GM21737 (cell line): Measurements from ENCODE around the gene CILP2.
A peak's percentile ranks its signal among the peaks of the same experiment; 100 is the strongest.

Source experiments
- ATAC-seq: cut with Tn5 transposase; IDR thresholded peaks from one replicate; pipeline ENCODE4 v1.9.1; 2021; ENCODE audit warnings: mild to moderate bottlenecking, moderate library complexity; ENCODE audit not compliant: unreplicated experiment

Gene CILP2

DNA sequence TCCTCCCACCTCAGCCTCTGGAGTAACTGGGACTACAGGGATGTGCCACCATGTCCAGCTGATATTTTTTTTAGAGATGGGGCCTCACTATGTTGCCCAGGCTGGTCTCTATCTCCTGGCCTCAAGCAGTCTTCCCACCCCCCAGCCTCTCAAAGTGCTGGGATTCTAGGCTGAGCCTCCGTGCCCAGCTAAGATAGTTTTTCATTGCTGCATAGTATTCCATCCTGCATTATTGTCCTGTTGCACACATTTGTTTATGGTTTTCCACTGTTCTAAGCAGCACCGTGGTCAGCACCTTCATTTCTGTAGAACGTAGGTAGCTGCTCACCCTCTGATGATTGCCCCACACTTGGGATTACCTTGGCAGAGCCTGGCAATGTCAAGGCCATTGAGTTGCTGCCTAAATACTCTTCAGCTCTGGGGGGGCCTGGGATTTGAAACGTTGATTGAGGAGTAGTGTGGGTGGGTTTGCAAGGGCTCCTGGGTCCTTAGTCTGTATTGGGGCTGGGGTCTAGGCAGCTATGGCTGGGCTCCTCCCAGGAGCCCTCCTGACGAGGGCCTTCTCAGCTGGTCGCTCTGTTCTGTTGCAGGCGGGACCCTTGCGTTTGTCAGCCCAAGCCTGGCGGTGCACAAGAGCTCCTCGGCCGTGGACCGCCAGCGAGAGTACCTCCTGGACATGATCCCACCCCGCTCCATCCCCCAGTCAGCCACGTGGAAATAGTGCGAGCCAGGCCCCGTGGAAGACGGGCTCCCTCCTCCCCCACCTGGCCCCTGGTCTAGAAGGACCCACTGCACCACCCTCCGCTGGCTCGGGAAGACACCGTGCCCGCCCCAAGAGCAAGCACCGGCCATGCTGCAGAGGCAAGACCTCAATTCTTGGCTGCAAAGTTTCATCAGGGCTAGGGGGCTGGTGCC is 33.1 kb upstream of the CILP2 start:
- ATAC-seq, result no peak

DNA sequence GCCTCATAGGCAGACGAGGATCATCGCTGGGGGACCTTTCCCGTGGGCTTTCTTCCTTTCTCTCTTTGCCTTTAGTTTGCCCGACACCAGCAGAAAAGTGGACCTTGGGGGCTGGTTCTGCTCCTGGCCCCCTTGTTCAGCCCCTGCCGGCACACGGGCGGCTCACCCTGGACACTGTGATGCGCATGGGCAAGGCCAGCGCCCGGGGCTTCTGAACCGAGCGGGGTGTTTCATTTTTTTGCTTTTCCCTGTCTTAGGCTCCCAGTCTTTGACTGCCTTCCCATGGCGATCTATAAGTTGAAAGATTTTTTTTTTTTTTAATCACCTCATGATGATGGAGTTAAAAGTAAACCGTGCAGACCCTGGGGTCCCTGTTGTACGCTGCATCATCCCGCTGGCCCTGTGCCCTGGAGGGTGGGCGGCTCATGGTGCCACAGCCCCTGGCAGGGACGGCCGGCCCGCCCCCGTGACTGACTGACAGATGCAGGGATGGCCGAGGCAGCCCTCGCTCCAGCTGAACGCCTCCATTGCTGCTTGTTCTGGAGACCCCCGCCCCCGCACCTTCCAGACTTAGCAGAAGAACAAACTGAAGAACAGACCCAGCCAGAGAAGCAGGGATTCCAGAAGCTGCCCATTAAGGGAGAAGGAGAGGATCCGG is 32.3 kb upstream of the CILP2 start:
- no peak for ATAC-seq

DNA sequence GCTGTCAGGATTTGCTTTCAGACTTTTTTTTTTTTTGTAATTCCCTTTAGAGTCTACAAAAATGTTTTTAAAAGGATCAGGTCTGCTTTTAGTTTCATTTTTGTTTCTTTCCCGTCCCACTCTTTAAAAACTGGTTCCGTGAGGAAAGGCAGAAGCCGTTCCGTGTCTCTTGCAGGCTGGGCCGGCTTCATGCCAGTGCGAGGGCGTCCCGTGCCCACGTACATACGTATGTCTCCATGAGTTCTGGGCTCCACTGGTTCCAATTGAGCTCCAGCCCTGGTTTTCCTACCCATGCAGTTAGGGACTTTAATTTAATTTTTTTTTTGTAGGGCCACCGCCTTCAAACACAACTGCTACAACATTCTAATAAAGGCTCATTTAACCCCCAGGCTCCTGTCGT is 31.5 kb upstream of the CILP2 start:
- ATAC-seq, result no peak

DNA sequence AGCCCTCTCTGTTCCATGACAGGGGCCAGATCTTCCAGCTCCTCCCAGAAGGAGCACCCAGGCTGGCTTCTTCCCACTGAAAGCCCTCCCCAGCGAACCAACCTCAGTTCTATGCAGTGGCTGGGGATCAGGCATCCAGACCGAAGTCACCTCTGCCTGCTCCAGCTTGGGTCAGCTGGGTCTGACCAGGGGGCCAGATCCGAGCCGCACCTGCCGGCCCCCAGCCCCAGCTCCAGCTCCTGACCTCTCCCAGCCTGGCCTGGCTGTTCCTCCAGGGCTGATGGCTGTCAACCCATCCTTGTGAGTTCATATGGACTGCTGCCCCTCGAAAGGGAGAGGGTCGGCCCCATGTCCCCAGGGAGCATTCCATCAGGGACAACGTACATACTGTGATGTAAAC is 30.7 kb upstream of the CILP2 start:
- ATAC-seq, result no peak

DNA sequence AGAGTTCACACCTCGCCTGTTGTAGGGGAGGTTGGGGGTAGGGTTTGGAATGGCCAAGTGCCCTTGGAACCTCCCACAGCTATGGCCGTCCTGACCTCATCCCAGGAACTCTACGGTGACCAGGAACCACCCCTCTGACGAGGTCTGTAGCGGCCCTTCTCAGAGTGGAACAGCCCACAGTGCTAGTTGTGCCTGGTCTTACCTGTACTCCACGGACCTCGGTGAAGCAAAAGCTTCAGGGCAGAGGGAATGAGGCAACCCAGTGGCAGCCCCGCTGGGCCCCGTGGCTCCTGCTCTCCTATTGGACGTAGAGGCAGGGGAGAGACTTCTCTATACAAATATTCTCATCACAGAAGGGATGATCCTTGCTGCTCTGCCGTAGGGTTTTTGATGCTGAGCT is 29.8 kb upstream of the CILP2 start:
- no peak for ATAC-seq

DNA sequence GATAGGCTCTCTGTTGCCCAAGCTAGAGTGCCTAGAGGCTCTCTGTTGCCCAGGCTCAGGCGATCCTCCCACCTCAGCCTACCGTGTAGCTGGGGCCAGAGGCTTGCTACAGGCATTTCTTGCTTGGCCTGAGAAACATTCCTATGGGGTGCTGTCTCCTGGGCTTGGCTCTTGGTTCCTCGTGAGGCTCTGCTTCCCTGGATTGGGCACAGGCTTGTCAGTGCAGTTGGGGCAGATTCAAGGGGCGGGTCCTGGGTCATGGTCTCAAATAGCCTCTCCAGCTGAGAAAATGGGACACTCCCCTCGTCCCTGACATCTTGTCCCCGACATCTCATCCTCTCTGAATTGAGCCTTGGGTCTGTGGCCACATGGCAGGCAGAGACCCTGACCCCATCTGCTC is 27.6 kb upstream of the CILP2 start:
- no peak for ATAC-seq

DNA sequence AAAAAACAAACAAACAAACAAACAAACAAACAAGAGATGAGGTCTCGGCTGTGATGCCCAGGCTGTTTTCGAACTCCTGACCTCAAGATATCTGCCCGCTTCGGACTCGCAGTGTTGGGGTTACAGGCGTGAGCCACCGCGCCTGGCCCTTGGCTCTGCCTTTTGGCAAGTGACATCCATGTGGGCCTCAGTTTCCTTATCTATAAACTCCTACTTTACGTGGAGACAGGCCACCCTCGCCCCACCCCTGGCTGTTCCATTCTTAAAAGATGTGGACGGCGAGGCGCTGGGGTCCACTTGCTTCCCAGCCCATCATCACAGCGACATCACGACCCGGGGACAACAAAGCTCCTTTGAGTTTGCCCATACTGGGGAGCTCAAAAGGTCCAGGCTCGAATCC is 24.4 kb upstream of the CILP2 start:
- ATAC-seq, result no peak

DNA sequence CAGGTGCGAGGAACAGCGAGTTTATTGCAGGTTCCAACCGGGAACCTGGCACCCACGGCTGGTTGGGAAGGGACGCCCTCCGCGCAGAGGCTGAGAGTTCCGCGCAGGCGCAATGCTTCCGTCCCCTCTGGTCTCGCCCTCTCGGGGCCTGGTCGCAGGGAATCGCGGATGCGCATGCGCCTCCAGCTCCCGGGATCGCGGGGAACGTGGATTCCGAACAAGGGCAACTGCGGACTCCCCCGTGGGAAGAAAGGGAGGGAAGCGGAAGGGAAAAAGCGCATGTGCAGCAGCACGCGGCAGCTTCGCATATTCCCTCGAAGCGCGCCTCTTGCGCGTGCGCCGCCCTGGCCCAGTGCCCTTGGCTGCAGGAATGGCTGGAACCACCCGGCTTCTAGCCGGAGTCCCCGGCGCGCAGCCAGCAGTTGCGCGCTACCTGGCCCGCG is 23.8 kb upstream of the CILP2 start:
- no peak for ATAC-seq

DNA sequence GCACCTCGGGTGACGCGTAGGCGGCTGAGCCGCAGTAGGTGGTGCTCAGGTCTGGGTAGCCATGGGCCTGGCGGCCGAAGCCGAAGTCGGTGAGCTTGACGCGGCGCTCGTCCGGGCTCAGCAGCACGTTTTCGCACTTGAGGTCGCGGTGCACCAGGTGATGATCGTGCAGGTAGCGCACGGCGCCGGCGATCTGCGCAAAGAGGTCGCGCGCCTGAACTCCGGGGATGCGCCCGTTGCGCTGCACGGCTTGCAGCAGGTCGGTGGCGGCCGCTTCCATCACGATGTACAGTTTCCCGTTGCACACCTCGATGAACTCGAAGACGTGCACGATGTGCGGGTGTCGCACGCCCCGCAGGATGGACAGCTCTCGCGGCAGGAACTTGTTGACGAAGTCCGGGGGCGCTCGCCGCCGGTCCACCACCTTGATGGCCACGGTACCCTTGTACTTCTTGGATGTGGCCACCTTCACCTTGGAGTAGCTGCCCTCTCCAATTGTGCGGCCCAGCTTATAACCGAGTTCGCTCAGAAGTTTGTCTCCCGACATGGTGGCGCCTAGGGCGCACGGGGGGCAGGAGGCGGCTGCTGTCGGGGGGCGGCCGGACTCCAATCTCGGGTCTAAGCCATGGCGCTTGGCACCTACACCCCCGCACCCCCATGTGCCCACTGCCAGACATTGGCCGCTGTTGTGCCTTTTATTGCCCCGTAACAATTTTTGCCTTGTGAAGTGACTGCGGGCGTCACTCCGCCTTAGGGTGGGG is 23.0 kb upstream of the CILP2 start, which contains the start of gene TSSK6:
Gene TSSK6 (minus strand): TSS at position 668 of the 761 bp plus-strand sequence. CDS start 121 bp downstream, at position 547.
- ATAC-seq, result no peak

DNA sequence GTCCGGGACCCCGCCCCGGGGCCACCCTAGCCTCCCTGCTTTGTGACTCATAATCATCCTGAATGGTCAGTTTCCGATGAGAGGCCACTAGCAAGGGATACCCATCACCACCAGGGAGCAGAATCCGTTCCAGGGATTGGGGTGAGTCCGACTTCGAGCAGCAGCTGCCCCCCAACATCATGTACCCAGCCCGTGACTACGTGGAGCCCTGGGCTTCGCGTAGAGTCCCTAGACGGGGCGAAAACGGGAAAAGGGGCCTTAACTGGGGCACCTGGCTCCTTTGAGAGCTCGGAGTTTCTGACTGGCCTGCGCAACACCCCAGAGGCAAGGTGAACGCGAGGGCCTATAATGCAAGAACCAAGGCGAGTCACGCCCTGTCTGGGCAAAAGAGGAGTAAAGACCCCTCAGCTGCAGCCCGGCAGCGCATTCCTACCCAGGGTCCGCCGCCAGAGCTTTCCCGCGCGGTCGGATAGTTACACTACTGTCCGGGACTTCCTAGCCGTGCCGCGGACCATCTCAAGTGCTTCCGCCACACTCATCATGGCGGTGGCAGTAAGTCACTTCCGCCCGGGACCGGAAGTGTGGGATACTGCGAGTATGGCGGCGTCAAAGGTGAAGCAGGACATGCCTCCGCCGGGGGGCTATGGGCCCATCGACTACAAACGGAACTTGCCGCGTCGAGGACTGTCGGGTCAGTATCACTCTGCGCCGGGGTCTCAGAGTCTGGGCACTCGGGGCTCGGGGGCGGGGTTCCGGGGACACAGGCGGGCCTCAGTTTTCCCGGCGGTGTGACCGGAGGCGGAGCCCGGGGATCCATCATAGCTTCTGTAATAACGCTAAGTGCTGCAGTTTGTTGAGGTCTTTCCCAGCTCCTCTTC is 22.2 kb upstream of the CILP2 start, which contains the start of gene NDUFA13:
Gene NDUFA13 (plus strand): TSS at position 584 of the 878 bp plus-strand sequence. CDS start 14 bp downstream, at position 598.
- peak; percentile 87 for ATAC-seq

DNA sequence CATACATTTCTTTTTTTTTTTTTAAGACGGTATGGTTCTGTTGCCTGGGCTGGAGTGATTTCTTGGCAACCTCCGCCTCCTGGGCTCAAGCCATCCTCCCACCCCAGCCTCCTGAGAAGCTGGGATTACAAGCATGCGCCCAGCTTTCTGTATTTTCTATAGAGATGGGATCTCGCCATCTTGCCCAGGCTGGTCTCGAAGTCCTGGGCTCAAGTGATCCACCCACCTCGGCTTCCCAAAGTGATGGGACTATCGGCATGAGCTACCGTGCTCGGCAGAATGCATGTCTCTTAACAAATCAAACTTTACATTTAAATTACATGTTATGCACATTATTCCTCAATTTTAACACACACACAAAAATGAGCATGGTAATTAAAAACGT is 20.8 kb upstream of the CILP2 start:
- ATAC-seq, result no peak

DNA sequence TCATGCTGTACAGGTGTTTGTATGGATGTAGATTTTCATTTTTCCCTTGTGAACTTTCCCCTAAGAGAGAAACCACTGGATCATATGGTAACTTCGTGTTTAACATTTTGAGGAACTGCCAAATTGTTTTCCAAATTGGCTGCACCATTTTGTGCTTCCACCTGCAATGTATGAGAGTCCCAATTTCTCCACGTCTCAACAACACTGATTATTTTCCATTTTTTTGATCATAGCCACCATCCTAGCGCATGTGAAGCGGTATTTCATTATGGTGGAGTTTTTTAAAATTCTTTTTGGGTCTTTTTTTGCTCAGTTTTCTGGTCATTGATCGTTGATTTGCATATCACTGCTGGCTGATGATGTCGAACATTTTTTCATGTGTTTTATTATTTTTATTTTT is 17.1 kb upstream of the CILP2 start:
- no peak for ATAC-seq

DNA sequence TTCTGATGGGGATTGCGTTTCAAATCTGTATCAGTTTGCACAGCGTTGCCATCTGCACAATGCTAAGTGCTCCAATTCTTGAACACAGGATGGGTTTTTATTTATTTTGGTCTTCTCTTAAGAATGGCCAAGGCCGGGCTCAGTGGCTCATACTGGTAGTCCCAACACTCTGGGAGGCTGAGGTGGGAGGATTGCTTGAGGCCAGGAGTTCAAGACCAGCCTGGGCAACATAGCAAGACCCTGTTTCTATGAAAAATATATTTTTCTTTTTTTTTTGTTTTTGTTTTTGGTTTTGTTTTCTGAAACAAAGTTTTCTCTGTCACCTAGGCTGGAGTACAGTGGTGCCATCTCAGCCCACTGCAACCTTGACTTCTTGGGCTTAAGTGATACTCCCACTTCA is 14.9 kb upstream of the CILP2 start:
- no peak for ATAC-seq

DNA sequence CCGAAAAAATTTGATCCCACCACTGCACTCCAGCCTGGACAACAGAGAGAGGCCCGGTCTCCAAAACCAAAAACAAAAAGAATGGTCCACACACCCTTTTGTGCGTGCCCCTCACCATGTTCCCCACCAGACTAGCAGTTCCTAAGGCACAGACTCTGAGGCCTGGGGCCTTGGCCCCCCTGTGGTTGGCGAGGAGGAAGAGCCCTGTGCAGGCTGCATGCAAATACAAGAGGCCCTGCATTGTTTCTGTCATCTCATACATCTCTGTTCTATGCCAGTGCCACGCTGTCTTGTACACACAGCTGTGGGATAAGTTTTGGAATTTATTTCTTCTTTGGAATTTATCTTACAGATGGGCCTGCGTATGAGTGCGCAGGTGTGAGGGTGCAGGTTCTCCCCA is 14.0 kb upstream of the CILP2 start:
- no peak for ATAC-seq

DNA sequence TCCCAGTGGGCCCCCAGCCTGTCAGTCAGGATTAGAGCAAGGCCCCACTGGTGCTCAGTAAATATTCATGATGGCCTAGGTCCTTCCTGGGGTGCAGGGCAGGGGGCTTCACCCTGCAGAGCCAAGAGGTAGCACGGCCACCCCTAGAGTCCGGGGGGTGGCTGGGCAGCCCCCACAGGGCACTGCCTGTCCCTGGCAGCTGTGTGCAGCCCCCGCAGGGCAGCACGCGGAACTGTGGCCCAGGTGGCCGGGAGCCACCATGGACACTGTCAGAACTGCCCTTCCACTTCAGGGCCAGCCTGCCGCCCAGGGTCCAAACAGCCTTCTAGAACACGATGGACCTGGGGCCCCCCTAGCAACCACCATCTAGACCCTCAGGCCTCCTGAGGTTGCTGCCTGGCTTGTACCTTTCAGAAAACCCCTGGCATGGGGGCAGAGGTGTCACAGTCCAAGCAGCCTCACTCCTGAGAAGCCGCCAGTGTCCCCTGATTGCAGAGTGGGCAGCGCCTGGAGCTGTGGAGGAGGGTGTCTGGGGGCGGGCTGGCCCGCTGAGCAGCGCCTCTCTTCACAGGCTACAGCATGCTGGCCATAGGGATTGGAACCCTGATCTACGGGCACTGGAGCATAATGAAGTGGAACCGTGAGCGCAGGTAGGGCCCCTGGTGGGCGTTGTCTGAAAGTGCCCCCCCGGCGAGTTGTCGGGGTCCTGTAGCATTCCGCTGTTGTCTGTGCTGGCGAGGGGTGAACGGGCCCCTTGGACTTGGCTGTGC is 12.3 kb upstream of the CILP2 start:
- no peak for ATAC-seq

DNA sequence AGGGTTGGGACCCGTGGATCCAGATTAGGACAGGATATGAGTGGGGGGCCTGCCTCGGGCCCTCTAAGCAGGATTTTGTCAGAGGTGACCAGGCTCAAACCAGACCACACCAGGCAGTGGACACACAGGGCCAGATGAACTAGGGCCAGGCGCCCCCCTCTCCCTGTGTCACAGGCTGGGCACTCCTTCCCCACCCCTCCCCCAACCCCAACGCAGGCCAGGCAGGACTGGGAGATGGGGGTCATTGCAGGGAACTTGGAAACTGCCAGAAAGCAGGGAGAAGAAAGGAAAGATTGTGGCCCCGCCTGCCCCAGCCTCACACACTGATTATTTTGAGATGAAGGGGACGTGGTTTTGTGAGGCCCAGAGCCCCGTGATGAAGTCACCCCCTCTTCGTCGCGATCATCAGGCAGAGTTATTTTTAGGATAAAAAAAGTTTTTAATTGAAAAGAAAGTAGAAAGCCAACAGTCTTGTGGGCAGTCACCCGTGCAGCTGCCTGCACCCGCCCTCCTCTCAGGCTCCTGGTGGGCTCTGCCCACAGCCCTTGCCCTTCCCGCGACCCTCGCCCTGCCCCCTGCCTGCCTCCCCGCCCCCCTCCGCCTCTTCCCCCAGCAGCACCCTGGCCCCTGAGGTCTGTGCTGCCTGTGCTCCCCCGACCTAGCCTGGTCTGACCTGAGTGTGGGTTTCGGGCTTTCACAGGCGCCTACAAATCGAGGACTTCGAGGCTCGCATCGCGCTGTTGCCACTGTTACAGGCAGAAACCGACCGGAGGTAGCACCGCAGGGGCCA is 11.3 kb upstream of the CILP2 start:
- ATAC-seq, result no peak

DNA sequence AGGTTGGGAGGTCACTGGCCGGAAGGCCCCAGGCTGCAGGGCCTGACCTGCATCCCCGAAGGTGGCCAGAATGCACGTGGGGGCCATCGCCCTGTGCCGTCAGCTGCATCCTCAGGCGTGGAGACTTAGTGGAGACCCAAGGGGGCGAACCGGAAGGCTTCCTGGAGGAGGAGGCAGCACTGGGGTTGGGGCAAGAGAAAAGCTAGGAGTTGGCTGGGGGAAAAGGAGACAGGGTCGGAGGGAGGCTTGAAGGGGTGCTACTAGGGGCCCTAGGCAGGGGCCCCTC is 10.8 kb upstream of the CILP2 start:
- ATAC-seq, result no peak

DNA sequence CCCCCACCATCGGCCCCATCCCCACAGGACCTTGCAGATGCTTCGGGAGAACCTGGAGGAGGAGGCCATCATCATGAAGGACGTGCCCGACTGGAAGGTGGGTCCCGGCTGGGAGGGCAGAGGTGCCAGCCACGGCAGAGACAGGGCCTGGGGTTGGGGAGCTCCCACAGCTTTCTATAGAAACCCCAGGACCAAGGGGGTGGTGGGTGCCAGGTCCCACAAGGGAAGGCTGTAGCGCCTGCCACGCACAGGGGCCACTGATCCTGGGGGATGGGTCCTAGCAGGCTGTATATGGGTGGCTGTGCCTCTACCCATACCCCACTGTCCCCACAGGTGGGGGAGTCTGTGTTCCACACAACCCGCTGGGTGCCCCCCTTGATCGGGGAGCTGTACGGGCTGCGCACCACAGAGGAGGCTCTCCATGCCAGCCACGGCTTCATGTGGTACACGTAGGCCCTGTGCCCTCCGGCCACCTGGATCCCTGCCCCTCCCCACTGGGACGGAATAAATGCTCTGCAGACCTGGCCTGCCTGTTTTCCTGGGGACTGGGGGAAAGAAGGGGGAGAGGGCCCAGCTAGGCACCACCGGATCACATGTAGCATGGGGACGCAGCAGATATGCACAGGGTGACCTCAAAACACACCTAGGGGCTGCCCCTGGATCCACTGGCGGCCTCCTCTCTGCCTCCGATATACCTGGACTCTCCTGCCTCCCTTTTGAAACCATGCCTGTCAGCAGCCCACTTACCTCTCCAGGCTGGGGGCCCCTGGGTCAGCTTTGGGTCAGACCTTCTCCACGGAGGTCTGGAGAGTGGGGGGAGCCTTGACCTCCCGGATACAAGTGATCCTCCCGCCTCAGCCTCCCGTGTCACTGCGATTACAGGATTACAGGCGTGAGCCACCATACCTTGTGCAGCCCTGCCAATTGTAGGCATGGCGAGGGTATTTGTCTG is 10.1 kb upstream of the CILP2 start:
- ATAC-seq, result no peak
